HUES6 (cell line): ENCODE data around the gene NTM.

Source experiments
- H3K27ac ChIP-seq: 2 replicates; pipeline ENCODE4 v1.7.0; 2013; ENCODE audit warnings: low read depth, mild to moderate bottlenecking, low read length, inconsistent platforms
- H3K27me3 ChIP-seq: 2 replicates; pipeline ENCODE4 v1.6.1; 2013; ENCODE audit warnings: low read length; ENCODE audit not compliant: control insufficient read depth, insufficient read depth
- H3K36me3 ChIP-seq: 2 replicates; pipeline ENCODE4 v1.6.1; 2013; ENCODE audit warnings: low read length; ENCODE audit not compliant: control insufficient read depth, insufficient read depth
- H3K4me1 ChIP-seq: 2 replicates; pipeline ENCODE4 v1.6.1; 2013; ENCODE audit warnings: low read length; ENCODE audit not compliant: control insufficient read depth, insufficient read depth
- H3K4me3 ChIP-seq: 2 replicates; pipeline ENCODE4 v1.5.1; 2013; ENCODE audit warnings: low read depth, low read length
- H3K9ac ChIP-seq: one replicate; pipeline ENCODE4 v1.6.1; 2013; ENCODE audit warnings: mild to moderate bottlenecking, low read length
- H3K9me3 ChIP-seq: 2 replicates; pipeline ENCODE4 v1.6.1; 2013; ENCODE audit warnings: low read depth, low read length; ENCODE audit not compliant: control insufficient read depth, insufficient read depth

The NTM gene

GRCh38 chr11:131598305-131598704 lies 227.9 kb downstream of the NTM start:
- Histone ChIP-seq H3K4me1 (peaks cover 14% of the 10 kb centered on the region), H3K9ac (no peak overlapping the region), H3K27ac (no peak overlapping the region), H3K36me3 (no peaks in the 10 kb centered on the region), H3K27me3 (peaks cover 12% of the 10 kb centered on the region; the same call in 1 of the 2 replicates), H3K4me3 (no peak overlapping the region), H3K9me3 (no peaks in the 10 kb centered on the region)

GRCh38 chr11:131599285-131599684 lies 228.9 kb downstream of the NTM start:
- no peak overlapping the region for H3K4me3 ChIP-seq
- no peak overlapping the region for H3K27ac ChIP-seq
- no peaks in the 10 kb centered on the region for H3K36me3 ChIP-seq
- peaks cover 12% of the 10 kb centered on the region; the same call in 1 of the 2 replicates for H3K27me3 ChIP-seq
- H3K9me3 ChIP-seq, result no peaks in the 10 kb centered on the region
- H3K9ac ChIP-seq, result no peak overlapping the region
- H3K4me1 ChIP-seq, result peaks cover 14% of the 10 kb centered on the region

GRCh38 chr11:131600628-131601027 lies 230.2 kb downstream of the NTM start:
- Histone ChIP-seq H3K27ac (no peak overlapping the region), H3K9me3 (no peaks in the 10 kb centered on the region), H3K36me3 (no peaks in the 10 kb centered on the region), H3K27me3 (peaks cover 4% of the 10 kb centered on the region; the same call in 1 of the 2 replicates), H3K4me3 (no peak overlapping the region), H3K9ac (no peak overlapping the region), H3K4me1 (peaks cover 8% of the 10 kb centered on the region)

- Histone ChIP-seq H3K36me3 (no peaks in the 10 kb centered on the region), H3K9me3 (no peaks in the 10 kb centered on the region), H3K4me1 (peaks cover 7% of the 10 kb centered on the region), H3K27me3 (no peaks in the 10 kb centered on the region), H3K4me3 (no peak overlapping the region), H3K27ac (no peak overlapping the region), H3K9ac (no peak overlapping the region)
These were observed 231.2 kb downstream of the NTM start for GRCh38 chr11:131601586-131601985.

GRCh38 chr11:131602431-131602830 lies 232.0 kb downstream of the NTM start:
- H3K27me3 ChIP-seq, result no peaks in the 10 kb centered on the region
- no peak overlapping the region for H3K9ac ChIP-seq
- H3K27ac ChIP-seq, result no peak overlapping the region
- no peaks in the 10 kb centered on the region for H3K36me3 ChIP-seq
- no peak overlapping the region for H3K4me3 ChIP-seq
- no peaks in the 10 kb centered on the region for H3K9me3 ChIP-seq
- H3K4me1 ChIP-seq, result peaks cover 7% of the 10 kb centered on the region

GRCh38 chr11:131606811-131607335 lies 236.5 kb downstream of the NTM start:
- Histone ChIP-seq H3K36me3 (no peaks in the 10 kb centered on the region), H3K27me3 (peaks cover 6% of the 10 kb centered on the region; the same call in 1 of the 2 replicates), H3K4me1 (peaks cover 8% of the 10 kb centered on the region), H3K27ac (no peak overlapping the region), H3K4me3 (no peak overlapping the region), H3K9me3 (no peaks in the 10 kb centered on the region), H3K9ac (no peak overlapping the region)

GRCh38 chr11:131609337-131609736 lies 238.9 kb downstream of the NTM start:
- no peak overlapping the region for H3K4me3 ChIP-seq
- no peak overlapping the region for H3K27ac ChIP-seq
- no peak overlapping the region for H3K9ac ChIP-seq
- H3K4me1 ChIP-seq, result peaks cover 8% of the 10 kb centered on the region
- no peaks in the 10 kb centered on the region for H3K36me3 ChIP-seq
- peaks cover 13% of the 10 kb centered on the region for H3K27me3 ChIP-seq
- H3K9me3 ChIP-seq, result no peaks in the 10 kb centered on the region

- Histone ChIP-seq H3K9ac (no peak overlapping the region), H3K27ac (no peak overlapping the region), H3K4me3 (no peak overlapping the region), H3K27me3 (peaks cover 13% of the 10 kb centered on the region), H3K9me3 (no peaks in the 10 kb centered on the region), H3K36me3 (no peaks in the 10 kb centered on the region), H3K4me1 (peaks cover 8% of the 10 kb centered on the region)
These were observed 239.5 kb downstream of the NTM start for GRCh38 chr11:131609921-131610320.

- Histone ChIP-seq H3K4me3 (no peak overlapping the region), H3K27ac (no peak overlapping the region), H3K4me1 (peaks cover 8% of the 10 kb centered on the region), H3K36me3 (no peaks in the 10 kb centered on the region), H3K27me3 (peaks cover 13% of the 10 kb centered on the region), H3K9me3 (no peaks in the 10 kb centered on the region), H3K9ac (no peak overlapping the region)
These were observed 240.9 kb downstream of the NTM start for GRCh38 chr11:131611322-131611721.

- no peaks in the 10 kb centered on the region for H3K9me3 ChIP-seq
- peaks cover 13% of the 10 kb centered on the region for H3K27me3 ChIP-seq
- peaks cover 8% of the 10 kb centered on the region for H3K4me1 ChIP-seq
- no peak overlapping the region for H3K4me3 ChIP-seq
- no peaks in the 10 kb centered on the region for H3K36me3 ChIP-seq
- H3K9ac ChIP-seq, result no peak overlapping the region
- no peak overlapping the region for H3K27ac ChIP-seq
These were observed 242.1 kb downstream of the NTM start for GRCh38 chr11:131612533-131612932.

- Histone ChIP-seq H3K36me3 (no peaks in the 10 kb centered on the region), H3K9ac (no peak overlapping the region), H3K27ac (no peak overlapping the region), H3K4me3 (no peak overlapping the region), H3K27me3 (peaks cover 13% of the 10 kb centered on the region), H3K9me3 (no peaks in the 10 kb centered on the region), H3K4me1 (peaks cover 8% of the 10 kb centered on the region)
These were observed 244.2 kb downstream of the NTM start for GRCh38 chr11:131614631-131615030.

GRCh38 chr11:131615611-131616010 lies 245.2 kb downstream of the NTM start:
- Histone ChIP-seq H3K4me3 (no peak overlapping the region), H3K9me3 (no peaks in the 10 kb centered on the region), H3K27ac (no peak overlapping the region), H3K4me1 (peaks cover 8% of the 10 kb centered on the region), H3K27me3 (peaks cover 13% of the 10 kb centered on the region), H3K9ac (no peak overlapping the region), H3K36me3 (no peaks in the 10 kb centered on the region)
